Measurements from ENCODE around the gene MTURN. TPM values are rescaled to one million over a fixed set of nuclear protein-coding genes. Genes with fewer than 3 reads are reported as not detected.
"Not testable (repeated sequence)": the region's sequence is repeated elsewhere in the genome, so short reads cannot be mapped to it uniquely, and the experiment has no call there.

The MTURN gene
- total RNA-seq (2014; rRNA removed; shearing (Covaris generic)), result 4.8 and 5.9 TPM in 2 replicates

- DNase-seq (ENCODE audit: low spot score), result peak; percentile 93
These were observed at the start of gene MTURN for GRCh38 chr7:30134611-30135300. Gene MTURN, plus strand, starts transcription at chr7:30134986. Its CDS starts 151 bp downstream, at chr7:30135137.

GRCh38 chr7:30086529-30086928, 48.3 kb upstream of the MTURN start:
- no peak for DNase-seq (ENCODE audit: low spot score)

- no peak for DNase-seq (ENCODE audit: low spot score)
These were observed 47.4 kb upstream of the MTURN start for GRCh38 chr7:30087371-30087770.

- DNase-seq (ENCODE audit: low spot score), result no peak
These were observed 46.4 kb upstream of the MTURN start for GRCh38 chr7:30088362-30088761.

- DNase-seq (ENCODE audit: low spot score), result no peak
These were observed 44.7 kb upstream of the MTURN start for GRCh38 chr7:30090111-30090510.

- peak; percentile 38 for DNase-seq (ENCODE audit: low spot score)
These were observed 43.3 kb upstream of the MTURN start for GRCh38 chr7:30091491-30091912.

GRCh38 chr7:30091987-30092386, 42.8 kb upstream of the MTURN start:
- DNase-seq (ENCODE audit: low spot score), result no peak

- no peak for DNase-seq (ENCODE audit: low spot score)
These were observed 41.3 kb upstream of the MTURN start for GRCh38 chr7:30093420-30093952.

- DNase-seq (ENCODE audit: low spot score), result not testable (repeated sequence)
These were observed 36.2 kb upstream of the MTURN start for GRCh38 chr7:30098599-30098998.

- DNase-seq (ENCODE audit: low spot score), result no peak
These were observed 32.5 kb upstream of the MTURN start for GRCh38 chr7:30102281-30102680.

GRCh38 chr7:30104157-30104556, 30.6 kb upstream of the MTURN start:
- DNase-seq (ENCODE audit: low spot score), result no peak

- no peak for DNase-seq (ENCODE audit: low spot score)
These were observed 22.6 kb upstream of the MTURN start for GRCh38 chr7:30112103-30112713.

- no peak for DNase-seq (ENCODE audit: low spot score)
These were observed 21.6 kb upstream of the MTURN start for GRCh38 chr7:30113144-30113543.

GRCh38 chr7:30114536-30115238, 20.1 kb upstream of the MTURN start:
- DNase-seq (ENCODE audit: low spot score), result no peak

- DNase-seq (ENCODE audit: low spot score), result no peak
These were observed 19.0 kb upstream of the MTURN start for GRCh38 chr7:30115709-30116297.

GRCh38 chr7:30116771-30117170, 18.0 kb upstream of the MTURN start:
- no peak for DNase-seq (ENCODE audit: low spot score)

- no peak for DNase-seq (ENCODE audit: low spot score)
These were observed 16.9 kb upstream of the MTURN start for GRCh38 chr7:30117896-30118295.

GRCh38 chr7:30119890-30120577, 14.8 kb upstream of the MTURN start:
- no peak for DNase-seq (ENCODE audit: low spot score)

- no peak for DNase-seq (ENCODE audit: low spot score)
These were observed 813 bp upstream of the MTURN start for GRCh38 chr7:30133736-30134610.

- peak; percentile 59 for DNase-seq (ENCODE audit: low spot score)
These were observed 723 bp downstream of the MTURN start for GRCh38 chr7:30135301-30136116.
